Measurements from ENCODE around the gene MYG1. TPM values are rescaled to one million over a fixed set of nuclear protein-coding genes. Genes with fewer than 3 reads are reported as not detected.

The MYG1 gene
- total RNA-seq, 2 donors from 2014 or later: 25.4 to 25.7 TPM

DNA sequence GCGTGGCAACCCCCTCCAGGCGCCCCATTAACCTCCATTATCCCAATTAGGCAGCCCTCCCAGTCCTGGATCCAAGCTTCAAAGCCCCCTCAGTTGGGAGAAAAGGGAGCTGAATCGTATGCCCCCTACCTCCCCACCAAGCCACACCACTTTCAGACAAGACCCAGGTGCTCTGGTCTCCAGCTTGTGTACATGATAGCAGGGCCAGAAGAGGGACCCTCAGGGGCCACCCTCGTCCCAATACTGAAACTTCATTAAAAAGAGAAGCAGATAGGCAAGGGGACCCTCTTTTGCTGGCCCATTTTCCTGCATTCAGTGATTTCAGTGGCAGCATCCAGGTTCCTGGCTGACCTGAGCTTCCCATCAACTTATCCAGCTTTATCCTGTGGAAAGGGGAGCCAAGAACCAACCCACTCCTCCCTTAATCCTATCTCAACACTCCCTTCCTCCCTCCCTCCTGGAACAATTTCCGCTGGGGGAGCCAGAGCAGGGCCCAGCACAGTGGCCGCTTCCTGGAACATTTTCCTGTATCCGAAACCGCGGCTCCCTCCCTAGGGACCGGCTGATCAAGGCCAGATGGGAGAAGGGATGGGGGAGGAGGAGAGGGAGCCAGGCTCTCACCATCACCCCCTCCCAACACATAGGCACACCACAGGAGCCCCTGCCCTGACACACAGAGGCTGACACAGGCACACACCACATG is 46.1 kb downstream of the MYG1 start:
- DNase-seq: peak in 3 of 4 donors; percentile 23 to 34 (median 29)

DNA sequence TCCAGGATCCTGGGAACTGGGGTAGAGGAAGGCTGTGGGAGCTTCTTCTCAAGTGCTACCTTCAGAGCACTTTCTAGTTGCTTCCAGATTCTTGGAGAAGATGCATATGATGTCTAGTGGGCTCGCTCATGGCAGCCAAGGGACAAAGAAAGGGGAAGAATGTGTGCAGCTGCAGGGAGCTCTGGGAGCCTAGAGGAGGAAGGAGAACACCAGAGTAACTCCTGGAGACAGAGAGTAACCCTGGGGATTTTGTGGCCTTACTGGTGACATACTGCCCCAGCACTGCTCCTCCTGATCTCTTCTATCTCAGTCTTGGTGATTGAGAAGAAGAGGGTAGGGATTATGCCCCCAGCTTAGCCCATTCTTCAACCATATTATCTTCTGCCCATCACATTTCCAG is 47.0 kb downstream of the MYG1 start:
- WGBS, 2 donors: 80 to 100% methylated on average over 1 of the region's 1 CpG
- ATAC-seq (no peak), DNase-seq (no peak)
- Histone ChIP-seq H3K4me1 (peaks cover 8% of the 10 kb centered on the region), H3K36me3 (replicated peaks in 1 of 2; ENCODE audit: insufficient read depth in 1 of 2, low read depth in 2 of 2) (no peaks in the 10 kb centered on the region), H3K9me3 (no peaks in the 10 kb centered on the region), H3K27ac (no peak overlapping the region), H3K4me3 (no peak overlapping the region), H3K27me3 (no peaks in the 10 kb centered on the region)
- intact Hi-C loops (cut with DNase I): no loop called here
- TF ChIP-seq, protein P1, sequence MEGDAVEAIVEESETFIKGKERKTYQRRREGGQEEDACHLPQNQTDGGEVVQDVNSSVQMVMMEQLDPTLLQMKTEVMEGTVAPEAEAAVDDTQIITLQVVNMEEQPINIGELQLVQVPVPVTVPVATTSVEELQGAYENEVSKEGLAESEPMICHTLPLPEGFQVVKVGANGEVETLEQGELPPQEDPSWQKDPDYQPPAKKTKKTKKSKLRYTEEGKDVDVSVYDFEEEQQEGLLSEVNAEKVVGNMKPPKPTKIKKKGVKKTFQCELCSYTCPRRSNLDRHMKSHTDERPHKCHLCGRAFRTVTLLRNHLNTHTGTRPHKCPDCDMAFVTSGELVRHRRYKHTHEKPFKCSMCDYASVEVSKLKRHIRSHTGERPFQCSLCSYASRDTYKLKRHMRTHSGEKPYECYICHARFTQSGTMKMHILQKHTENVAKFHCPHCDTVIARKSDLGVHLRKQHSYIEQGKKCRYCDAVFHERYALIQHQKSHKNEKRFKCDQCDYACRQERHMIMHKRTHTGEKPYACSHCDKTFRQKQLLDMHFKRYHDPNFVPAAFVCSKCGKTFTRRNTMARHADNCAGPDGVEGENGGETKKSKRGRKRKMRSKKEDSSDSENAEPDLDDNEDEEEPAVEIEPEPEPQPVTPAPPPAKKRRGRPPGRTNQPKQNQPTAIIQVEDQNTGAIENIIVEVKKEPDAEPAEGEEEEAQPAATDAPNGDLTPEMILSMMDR (IDR thresholded peaks at IDR 0.05): no peak
- TF ChIP-seq POLR2A (IDR thresholded peaks at IDR 0.05): no peak

More for the DNA sequence above, 46.1 kb downstream of the MYG1 start:
- H3K4me3 ChIP-seq: no peak overlapping the region
- peak; percentile 13 for ATAC-seq
- intact Hi-C loops (cut with DNase I): no loop called here
- peaks cover 8% of the 10 kb centered on the region for H3K4me1 ChIP-seq
- no peaks in the 10 kb centered on the region for H3K27me3 ChIP-seq
- 28 to 29% methylated on average over 4 to 10 of the region's 10 CpGs for WGBS, 2 donors
- H3K27ac ChIP-seq: peak overlapping the region in 3 of 4 donors; percentile 35 to 61 (median 51)
- TF ChIP-seq POLR2A (IDR thresholded peaks at IDR 0.05): no peak
- TF ChIP-seq, protein P1 (IDR thresholded peaks at IDR 0.05): peak in 1 of 7 experiments; percentile 7
- H3K9me3 ChIP-seq: no peaks in the 10 kb centered on the region
- H3K36me3 ChIP-seq (replicated peaks in 1 of 2; ENCODE audit: insufficient read depth in 1 of 2, low read depth in 2 of 2): no peaks in the 10 kb centered on the region

DNA sequence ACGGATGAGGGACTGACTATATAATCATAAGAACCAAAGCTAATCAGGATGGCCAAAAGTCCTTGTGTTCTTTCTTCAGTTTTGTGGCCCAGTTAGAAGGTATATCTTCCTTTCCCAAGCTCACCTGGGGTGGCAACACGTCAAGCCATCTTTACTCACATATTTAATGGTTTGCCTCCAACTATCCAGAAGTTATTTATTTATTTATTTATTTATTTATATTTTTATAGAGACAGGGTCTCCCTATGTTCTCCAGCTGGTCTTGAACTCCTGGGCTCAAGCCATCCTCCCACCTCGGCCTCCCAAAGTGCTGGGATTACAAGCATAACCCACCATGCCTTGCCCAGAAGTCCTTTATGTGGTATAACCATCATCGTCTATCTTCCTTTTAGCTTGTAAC is 48.4 kb downstream of the MYG1 start:
- no peak for DNase-seq
- Histone ChIP-seq H3K36me3 (replicated peaks in 1 of 2; ENCODE audit: insufficient read depth in 1 of 2, low read depth in 2 of 2) (no peaks in the 10 kb centered on the region), H3K4me1 (peaks cover 16% of the 10 kb centered on the region), H3K4me3 (no peak overlapping the region), H3K9me3 (no peaks in the 10 kb centered on the region), H3K27ac (no peak overlapping the region), H3K27me3 (no peaks in the 10 kb centered on the region)
- no peak for TF ChIP-seq POLR2A (IDR thresholded peaks at IDR 0.05)
- TF ChIP-seq, protein P1 (IDR thresholded peaks at IDR 0.05): no peak
- ATAC-seq: no peak
- intact Hi-C loops (cut with DNase I): no loop called here
- WGBS, 2 donors: 83 to 89% methylated on average over 4 of the region's 4 CpGs

DNA sequence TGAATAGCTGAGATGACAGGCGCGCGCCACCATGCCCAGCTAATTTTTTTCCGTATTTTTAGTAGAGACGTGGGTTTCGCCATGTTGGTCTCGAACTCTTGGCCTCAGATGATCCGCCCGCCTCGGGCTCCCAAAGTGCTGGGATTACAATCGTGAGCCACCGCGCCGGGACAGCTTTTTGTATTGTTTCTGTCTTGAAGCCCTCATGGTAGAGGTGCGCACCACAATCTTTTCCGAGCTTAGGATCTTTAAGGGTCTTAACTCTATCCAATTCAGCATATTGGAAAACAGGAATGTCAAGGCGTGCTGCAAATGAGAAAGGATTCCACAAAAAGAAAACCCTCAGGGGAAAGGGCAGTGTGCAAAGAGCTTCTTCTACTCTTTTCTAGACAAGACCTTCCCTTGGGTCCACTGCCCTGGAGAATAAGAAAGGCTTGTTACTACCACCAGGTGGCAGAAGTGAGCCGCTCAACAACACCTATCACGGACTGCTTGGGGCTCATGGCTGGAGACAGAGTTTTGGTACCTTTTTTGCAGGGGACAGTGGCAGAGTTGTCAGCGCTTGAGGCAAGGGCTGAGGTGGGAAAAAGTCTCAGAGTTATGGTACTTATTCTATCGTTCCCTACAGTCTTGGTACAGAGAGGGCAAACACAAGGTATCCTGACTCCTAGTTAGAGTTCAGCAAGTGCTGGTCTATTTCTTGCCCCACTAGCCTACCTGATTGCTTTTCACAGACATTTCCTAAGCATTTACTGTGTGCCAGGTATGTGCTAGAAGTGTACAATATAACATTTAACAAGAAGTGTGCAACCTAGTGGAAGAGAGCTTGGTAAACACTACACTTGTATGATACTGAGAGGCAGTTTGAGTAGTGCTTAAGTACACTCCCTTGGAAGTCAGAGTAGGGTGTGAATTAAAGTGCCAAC is 53.1 kb downstream of the MYG1 start:
- intact Hi-C loops (cut with DNase I): loop anchor here (10.0 kb wide), 1 partner anchor 152 kb away; the partner anchor contains the start of genes NPFF and TARBP2
- WGBS, 2 donors: 45 to 52% methylated on average over 21 of the region's 21 CpGs
- H3K27ac ChIP-seq: no peak overlapping the region
- TF ChIP-seq POLR2A (IDR thresholded peaks at IDR 0.05): no peak
- TF ChIP-seq, protein P1 (IDR thresholded peaks at IDR 0.05): peak; percentile 81 to 94 (median 88)
- no peaks in the 10 kb centered on the region for H3K36me3 ChIP-seq (replicated peaks in 1 of 2; ENCODE audit: insufficient read depth in 1 of 2, low read depth in 2 of 2)
- peaks cover 8% of the 10 kb centered on the region for H3K4me1 ChIP-seq
- H3K27me3 ChIP-seq: no peaks in the 10 kb centered on the region
- H3K9me3 ChIP-seq: no peaks in the 10 kb centered on the region
- H3K4me3 ChIP-seq: no peak overlapping the region
- DNase-seq (peak; percentile 87 to 91 (median 88)), ATAC-seq (peak; percentile 97)
